ENCODE data around the gene DEAF1.

DEAF1 gene

DNA sequence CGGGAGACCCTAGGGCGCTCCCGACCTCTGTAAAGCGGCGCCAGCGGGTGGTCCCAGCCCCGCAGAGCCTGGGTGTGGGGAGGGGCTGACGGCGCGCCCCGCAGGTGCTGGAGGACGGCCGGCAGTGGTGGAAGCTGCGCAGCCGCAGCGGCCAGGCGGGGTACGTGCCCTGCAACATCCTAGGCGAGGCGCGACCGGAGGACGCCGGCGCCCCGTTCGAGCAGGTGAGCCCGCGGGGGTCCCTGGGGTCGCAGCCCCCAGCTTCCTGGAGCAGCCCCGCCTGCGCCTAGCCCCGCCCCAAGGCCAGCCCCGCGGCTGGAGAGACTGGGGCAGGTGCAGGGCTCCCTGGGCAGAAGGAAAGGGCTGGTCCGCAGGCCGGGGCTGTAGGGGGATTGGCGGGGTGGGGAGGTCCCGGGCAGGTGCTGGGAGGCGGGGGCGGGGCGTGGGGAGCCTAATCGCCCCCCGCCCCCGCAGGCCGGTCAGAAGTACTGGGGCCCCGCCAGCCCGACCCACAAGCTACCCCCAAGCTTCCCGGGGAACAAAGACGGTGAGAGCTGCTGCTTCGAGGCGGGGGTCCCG lies 30.7 kb upstream of the DEAF1 start:
- no peak for DNase-seq
- peak overlapping the region; percentile 68 to 75 for H3K4me3 Mint-ChIP-seq
- no peaks in the 10 kb centered on the region for H3K36me3 Mint-ChIP-seq
- peaks cover 3 to 24% of the 10 kb centered on the region in 2 donors for H3K27me3 Mint-ChIP-seq
- H3K4me1 Mint-ChIP-seq, result peaks cover 16 to 37% of the 10 kb centered on the region in 2 donors
- no peaks in the 10 kb centered on the region for H3K9me3 Mint-ChIP-seq
- no peak for ATAC-seq (replicated peaks)
- no peak overlapping the region for H3K27ac Mint-ChIP-seq

DNA sequence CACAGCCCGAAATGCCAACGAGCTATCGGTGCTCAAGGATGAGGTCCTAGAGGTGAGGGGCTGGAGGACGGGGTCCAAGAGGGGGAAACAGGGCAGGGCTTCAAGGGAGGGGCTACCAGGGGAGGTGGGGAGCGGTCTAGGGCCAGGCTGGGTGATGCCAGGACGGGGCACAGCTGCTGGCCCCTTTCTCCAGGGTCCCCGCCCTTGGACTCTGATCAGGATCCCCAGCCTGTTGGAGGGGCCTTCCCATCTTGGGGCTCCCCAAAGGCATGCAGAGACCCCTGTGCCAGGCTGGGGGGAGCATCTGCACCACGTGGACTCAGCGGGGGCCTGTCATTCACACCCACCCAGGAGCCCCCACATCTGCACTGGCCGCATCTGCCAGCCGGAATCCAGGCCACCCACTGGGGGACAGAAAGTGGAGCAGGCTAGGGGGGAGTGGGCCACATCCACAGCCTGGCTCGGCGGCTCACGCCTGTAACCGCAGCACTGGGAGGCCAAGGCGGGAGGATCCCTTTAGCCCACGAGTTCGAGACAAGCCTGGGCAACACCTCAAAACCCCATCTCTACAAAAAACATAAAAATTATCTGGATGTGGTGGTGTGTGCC lies 29.9 kb upstream of the DEAF1 start:
- ATAC-seq (replicated peaks) (no peak), DNase-seq (no peak)
- Mint-ChIP-seq H3K36me3 (no peaks in the 10 kb centered on the region), H3K27ac (no peak overlapping the region), H3K4me1 (peaks cover 18 to 37% of the 10 kb centered on the region in 2 donors), H3K4me3 (peak overlapping the region; percentile 68 to 75), H3K27me3 (peaks cover 2 to 30% of the 10 kb centered on the region in 2 donors), H3K9me3 (no peaks in the 10 kb centered on the region)

DNA sequence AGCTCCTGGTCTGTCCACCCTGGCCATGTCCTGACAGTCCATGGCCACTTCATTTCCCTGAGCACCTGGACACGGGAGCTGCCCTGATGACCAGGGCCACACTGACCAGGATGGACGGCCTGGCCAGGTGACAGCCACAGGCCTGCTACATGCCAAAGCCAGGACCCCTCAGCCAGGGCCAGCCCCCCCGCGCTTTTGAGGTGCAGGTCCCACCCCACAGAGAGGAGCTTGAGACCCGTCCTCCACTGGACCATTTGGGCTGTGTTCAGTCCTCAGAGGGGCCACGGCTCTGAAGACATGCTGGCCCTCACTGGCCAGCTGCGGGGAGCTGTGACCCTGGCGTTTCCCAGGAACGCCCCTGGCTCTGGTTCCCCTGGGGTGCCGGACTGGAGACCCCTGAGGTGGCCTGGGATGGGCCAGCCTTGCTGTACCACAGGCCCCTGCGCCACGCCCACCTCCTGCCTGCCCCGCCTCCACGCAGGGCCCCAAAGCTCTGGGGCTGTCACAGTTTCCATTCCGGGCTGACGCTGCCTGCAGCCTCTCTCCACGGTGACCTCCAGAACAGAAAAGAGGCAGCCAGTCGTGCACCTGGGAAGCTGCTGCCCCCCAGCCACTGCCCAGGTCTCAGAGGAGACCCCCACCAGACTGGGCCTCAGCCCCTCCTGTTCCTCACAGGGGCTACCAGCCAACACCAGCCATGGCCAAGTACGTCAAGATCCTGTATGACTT lies 29.2 kb upstream of the DEAF1 start:
- Mint-ChIP-seq H3K9me3 (no peaks in the 10 kb centered on the region), H3K4me3 (peak overlapping the region in 1 of 2 donors; percentile 17), H3K4me1 (peaks cover 23 to 43% of the 10 kb centered on the region in 2 donors), H3K27ac (no peak overlapping the region), H3K36me3 (no peaks in the 10 kb centered on the region), H3K27me3 (peaks cover 4 to 34% of the 10 kb centered on the region in 2 donors)
- ATAC-seq (replicated peaks) (no peak), DNase-seq (no peak)

DNA sequence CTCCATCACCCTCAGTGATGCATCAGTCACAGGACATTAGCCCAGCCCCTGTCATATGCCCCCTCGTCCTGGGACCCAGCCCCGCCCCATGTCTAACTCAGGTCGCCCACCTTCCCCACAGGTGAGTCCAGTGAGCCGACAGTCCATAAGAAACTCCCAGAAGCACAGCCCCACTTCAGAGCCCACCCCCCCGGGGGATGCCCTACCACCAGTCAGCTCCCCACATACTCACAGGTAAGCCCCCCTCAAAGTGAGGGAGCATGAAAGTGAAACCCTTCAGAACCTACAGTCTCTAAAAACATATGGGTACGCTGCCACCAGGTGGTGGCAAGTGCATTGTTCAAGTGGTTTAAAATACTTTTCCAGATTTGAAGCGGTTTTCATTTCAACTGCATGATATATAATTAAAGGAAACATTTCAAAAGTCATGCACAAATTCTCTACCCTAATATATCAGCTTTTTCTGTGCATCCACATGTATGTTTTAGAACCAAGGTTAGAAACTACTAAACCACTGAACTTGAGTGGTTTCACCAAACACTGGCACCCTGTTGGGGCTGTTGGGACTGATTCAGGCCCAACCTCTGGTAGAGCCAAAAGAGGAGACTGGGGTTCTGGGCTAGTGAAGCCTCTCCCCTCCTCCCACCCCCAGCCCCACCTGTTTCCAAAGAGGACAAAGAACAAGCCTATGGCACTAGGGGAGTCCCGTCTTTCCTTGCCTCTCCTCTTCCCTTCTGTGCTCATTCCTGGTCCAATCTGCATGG lies 28.3 kb upstream of the DEAF1 start:
- ATAC-seq (replicated peaks) (peak; percentile 43 to 44), DNase-seq (no peak)
- H3K4me1 Mint-ChIP-seq, result peaks cover 24 to 43% of the 10 kb centered on the region in 2 donors
- H3K36me3 Mint-ChIP-seq, result no peaks in the 10 kb centered on the region
- peak overlapping the region; percentile 82 to 85 for H3K4me3 Mint-ChIP-seq
- H3K9me3 Mint-ChIP-seq, result no peaks in the 10 kb centered on the region
- H3K27me3 Mint-ChIP-seq, result peaks cover 6 to 37% of the 10 kb centered on the region in 2 donors
- H3K27ac Mint-ChIP-seq, result peak overlapping the region; percentile 72

DNA sequence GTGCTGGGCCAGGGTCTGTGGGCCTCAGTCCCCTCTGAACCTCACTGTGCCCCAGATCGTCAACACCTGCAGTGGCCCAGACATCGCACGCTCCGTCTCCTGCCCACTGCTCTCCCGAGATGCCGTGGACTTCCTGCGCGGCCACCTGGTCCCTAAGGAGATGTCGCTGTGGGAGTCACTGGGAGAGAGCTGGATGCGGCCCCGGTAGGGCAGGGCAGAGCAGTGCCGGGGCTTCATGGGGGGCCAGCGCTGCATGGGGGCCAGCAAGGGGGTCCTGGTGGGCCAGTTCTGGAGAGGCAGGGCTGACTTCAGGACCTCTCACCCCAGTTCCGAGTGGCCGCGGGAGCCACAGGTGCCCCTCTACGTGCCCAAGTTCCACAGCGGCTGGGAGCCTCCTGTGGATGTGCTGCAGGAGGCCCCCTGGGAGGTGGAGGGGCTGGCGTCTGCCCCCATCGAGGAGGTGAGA lies 27.4 kb upstream of the DEAF1 start:
- DNase-seq, result no peak
- Mint-ChIP-seq H3K4me3 (peak overlapping the region; percentile 29 to 80), H3K4me1 (peaks cover 21 to 42% of the 10 kb centered on the region in 2 donors), H3K36me3 (no peaks in the 10 kb centered on the region), H3K27me3 (peaks cover 6 to 37% of the 10 kb centered on the region in 2 donors), H3K27ac (no peak overlapping the region), H3K9me3 (no peaks in the 10 kb centered on the region)
- no peak for ATAC-seq (replicated peaks)

DNA sequence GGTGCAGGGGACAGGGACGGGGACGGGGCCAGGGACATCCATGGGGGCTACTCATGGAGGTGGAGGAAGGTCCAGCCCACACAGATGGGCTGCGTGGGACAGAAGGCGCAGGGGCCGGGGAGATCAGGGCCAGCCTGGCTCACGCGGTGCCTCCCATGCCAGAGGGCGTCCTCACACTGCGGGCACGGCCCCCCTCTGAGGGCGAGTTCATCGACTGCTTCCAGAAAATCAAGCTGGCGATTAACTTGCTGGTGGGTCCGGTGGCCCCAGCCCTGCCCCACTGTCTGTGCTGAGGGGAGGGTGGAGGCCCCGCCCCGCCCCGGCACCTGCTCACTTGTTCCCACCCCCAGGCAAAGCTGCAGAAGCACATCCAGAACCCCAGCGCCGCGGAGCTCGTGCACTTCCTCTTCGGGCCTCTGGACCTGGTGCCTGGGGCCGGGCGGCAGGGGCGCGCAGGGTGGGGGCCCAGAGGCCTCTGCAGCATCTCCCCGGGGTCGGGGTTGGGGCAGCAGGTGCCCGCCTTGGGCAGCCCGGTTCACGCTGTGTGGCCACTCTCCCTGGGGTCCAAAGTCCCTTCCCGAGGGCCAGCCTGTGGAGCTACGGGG lies 26.8 kb upstream of the DEAF1 start:
- DNase-seq (peak; percentile 47), ATAC-seq (replicated peaks) (peak; percentile 69 to 72)
- Mint-ChIP-seq H3K9me3 (no peaks in the 10 kb centered on the region), H3K4me1 (peaks cover 21 to 37% of the 10 kb centered on the region in 2 donors), H3K36me3 (no peaks in the 10 kb centered on the region), H3K27me3 (peaks cover 6 to 37% of the 10 kb centered on the region in 2 donors), H3K27ac (no peak overlapping the region), H3K4me3 (peak overlapping the region; percentile 80 to 82)

DNA sequence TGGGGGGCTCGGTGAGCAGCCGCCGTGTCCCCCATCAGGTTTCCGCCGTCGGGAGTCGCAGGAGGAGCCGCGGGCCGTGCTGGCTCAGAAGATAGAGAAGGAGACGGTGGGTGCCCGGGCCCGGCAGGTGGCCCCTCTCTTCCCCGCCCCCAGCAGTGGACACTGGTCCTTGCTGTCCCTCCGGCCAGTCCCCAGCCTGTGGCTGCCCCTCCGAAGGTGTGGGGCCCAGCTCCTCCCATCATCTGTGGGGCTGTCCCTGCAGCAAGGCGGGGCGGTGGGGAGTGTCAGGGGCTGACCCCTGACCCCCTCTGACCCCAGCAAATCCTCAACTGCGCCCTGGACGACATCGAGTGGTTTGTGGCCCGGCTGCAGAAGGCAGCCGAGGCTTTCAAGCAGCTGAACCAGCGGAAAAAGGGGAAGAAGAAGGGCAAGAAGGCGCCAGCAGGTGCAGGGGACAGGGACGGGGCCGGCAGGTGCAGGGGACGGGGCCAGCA lies 26.3 kb upstream of the DEAF1 start:
- DNase-seq, result no peak
- peaks cover 6 to 41% of the 10 kb centered on the region in 2 donors for H3K27me3 Mint-ChIP-seq
- ATAC-seq (replicated peaks), result peak; percentile 36 to 53
- H3K4me3 Mint-ChIP-seq, result peak overlapping the region; percentile 80 to 82
- H3K9me3 Mint-ChIP-seq, result no peaks in the 10 kb centered on the region
- H3K27ac Mint-ChIP-seq, result no peak overlapping the region
- H3K4me1 Mint-ChIP-seq, result peaks cover 19 to 34% of the 10 kb centered on the region in 2 donors
- no peaks in the 10 kb centered on the region for H3K36me3 Mint-ChIP-seq

DNA sequence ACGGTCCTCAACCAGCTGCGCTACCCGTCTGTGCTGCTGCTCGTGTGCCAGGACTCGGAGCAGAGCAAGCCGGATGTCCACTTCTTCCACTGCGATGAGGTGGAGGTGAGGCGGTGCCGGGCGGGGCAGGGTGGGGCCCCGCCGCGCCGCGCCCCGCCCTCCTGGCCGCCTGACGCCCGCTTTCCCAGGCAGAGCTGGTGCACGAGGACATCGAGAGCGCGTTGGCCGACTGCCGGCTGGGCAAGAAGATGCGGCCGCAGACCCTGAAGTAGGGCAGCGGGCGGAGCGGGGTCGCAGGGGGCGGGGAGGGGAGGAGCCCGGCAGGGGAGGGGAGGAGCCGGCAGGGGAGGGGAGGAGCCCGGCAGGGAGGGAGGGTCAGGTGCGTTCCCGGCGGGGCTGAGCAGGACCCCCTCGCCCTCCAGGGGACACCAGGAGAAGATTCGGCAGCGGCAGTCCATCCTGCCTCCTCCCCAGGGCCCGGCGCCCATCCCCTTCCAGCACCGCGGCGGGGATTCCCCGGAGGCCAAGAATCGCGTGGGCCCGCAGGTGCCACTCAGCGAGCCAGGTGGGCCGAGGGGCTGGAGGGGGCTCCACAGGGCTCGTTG lies 25.7 kb upstream of the DEAF1 start:
- ATAC-seq (replicated peaks), result peak in 1 of 2 donors; percentile 56
- Mint-ChIP-seq H3K36me3 (no peaks in the 10 kb centered on the region), H3K9me3 (no peaks in the 10 kb centered on the region), H3K4me3 (peak overlapping the region; percentile 80 to 82), H3K27ac (no peak overlapping the region), H3K27me3 (peaks cover 6 to 42% of the 10 kb centered on the region in 2 donors), H3K4me1 (peaks cover 19 to 34% of the 10 kb centered on the region in 2 donors)
- DNase-seq, result no peak

DNA sequence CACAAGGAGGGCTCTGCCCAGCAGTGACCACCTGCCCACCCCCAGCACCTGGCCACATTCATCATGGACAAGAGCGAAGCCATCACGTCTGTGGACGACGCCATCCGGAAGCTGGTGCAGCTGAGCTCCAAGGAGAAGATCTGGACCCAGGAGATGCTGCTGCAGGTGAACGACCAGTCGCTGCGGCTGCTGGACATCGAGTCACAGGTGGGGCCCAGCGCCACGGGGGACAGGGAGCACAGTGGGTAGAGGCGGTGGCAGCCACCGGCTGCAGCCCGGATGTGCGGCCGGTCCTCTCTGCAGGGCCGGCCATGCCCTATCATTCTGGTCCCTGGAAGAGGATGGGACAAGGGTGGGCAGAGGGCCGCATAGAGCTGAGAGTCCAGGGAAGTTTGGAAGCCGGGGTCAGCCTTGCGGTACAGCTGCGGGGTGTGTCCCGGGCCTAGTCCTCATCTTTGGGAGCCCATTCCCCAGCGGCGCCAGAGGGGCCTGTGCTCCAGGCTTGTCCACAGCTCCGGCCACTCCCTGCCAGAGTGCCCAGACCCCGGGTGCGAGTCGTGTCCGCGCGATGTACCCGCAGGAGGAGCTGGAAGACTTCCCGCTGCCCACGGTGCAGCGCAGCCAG lies 25.1 kb upstream of the DEAF1 start:
- Mint-ChIP-seq H3K36me3 (peaks cover 0 to 2% of the 10 kb centered on the region in 2 donors), H3K4me1 (peaks cover 17 to 29% of the 10 kb centered on the region in 2 donors), H3K9me3 (peaks cover 0 to 2% of the 10 kb centered on the region in 2 donors), H3K4me3 (peak overlapping the region; percentile 43 to 82), H3K27ac (no peak overlapping the region), H3K27me3 (peaks cover 6 to 39% of the 10 kb centered on the region in 2 donors)
- ATAC-seq (replicated peaks) (no peak), DNase-seq (no peak)

DNA sequence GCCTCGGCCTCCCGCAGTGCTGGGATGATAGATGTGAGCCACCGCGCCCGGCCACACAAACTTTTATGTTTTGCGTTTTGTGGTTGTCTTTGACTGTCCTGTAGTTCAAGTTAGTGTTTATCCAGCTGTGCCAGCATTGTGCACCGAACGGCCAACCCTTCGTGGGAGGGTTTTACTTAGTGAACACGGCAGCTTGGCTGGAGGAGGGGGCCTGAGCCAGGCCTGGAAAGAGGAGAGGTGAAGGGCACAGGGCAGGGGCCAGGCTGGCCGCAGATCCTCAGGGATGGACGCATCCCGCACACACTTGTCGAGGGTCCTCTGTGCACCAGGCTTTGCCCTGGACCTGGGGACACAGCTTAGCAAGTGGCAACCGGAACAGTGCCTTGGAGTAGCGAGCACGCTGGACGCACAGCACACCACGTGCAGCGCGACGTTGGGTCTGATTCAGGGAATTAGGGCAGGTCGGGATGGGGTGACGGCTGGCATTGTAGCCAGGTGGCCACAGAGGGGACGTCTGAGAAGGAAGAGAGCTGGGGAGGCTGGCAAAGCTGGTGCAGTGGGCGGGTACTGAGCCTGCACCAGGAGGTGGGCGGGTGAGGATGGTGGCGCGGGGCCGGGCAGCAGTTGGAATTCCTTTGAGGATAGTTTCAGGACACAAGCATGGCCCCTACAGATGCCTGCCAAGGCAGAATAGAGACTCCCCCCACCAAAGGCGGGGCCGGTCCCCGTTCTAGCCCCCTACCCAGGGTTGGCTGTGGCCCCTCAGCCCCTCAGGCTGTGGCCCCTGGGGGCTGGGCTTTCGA lies 24.4 kb upstream of the DEAF1 start:
- Mint-ChIP-seq H3K9me3 (peaks cover 0 to 4% of the 10 kb centered on the region in 2 donors), H3K27me3 (peaks cover 10 to 37% of the 10 kb centered on the region in 2 donors), H3K4me1 (peaks cover 17 to 28% of the 10 kb centered on the region in 2 donors), H3K36me3 (peaks cover 0 to 2% of the 10 kb centered on the region in 2 donors), H3K27ac (no peak overlapping the region), H3K4me3 (peak overlapping the region; percentile 43 to 47)
- ATAC-seq (replicated peaks) (no peak), DNase-seq (no peak)

DNA sequence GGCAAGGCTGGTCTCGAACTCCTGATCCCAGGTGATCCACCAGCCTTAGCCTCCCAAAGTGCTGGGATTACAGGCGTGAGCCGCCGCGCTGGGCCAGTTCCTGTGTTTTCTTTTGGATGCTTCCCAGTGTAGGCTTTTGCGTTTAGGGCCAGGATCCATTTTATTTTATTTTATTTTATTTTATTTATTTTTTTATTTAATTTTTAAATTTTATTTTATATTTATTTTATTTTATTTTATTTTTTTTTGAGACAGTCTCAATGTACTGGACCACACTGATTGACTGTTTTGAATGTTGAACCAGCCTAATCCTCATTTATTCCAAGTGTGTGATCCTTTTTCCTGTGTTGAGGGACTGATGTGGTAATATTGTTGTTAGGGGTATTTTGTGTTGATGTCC lies 19.4 kb upstream of the DEAF1 start:
- Mint-ChIP-seq H3K4me3 (no peak overlapping the region), H3K27ac (no peak overlapping the region), H3K9me3 (peaks cover 0 to 4% of the 10 kb centered on the region in 2 donors), H3K36me3 (peaks cover 0 to 2% of the 10 kb centered on the region in 2 donors), H3K27me3 (peaks cover 26 to 45% of the 10 kb centered on the region in 2 donors), H3K4me1 (peaks cover 12 to 16% of the 10 kb centered on the region in 2 donors)
- ATAC-seq (replicated peaks), result no peak
- DNase-seq, result no peak
